CD14-positive monocyte (primary cell): ENCODE measurements around the gene COG7. TPM values are rescaled to one million over a fixed set of nuclear protein-coding genes. Genes with fewer than 3 reads are reported as not detected.
"Not testable (repeated sequence)": the region's sequence is repeated elsewhere in the genome, so short reads cannot be mapped to it uniquely, and the experiment has no call there.

ENCODE experiments used
- DNase-seq, 3 donors: peaks; one replicate each; pipeline ENCODE4 v3.0.0-alpha.2; 2011 to 2022
- H2AFZ ChIP-seq: 2 replicates; pipeline ENCODE4 v1.6.0; 2012; ENCODE audit warnings: mild to moderate bottlenecking, low read depth, low read length, inconsistent platforms; ENCODE audit not compliant: insufficient read depth, poor library complexity, severe bottlenecking
- H3K27ac ChIP-seq, 2 donors: 1 replicate in 1 of 2; 2 replicates in 1 of 2; pipeline ENCODE4 v1.5.1; 2012 to 2013; ENCODE audit warnings: low read length in 2 of 2, control low read depth in 1 of 2, inconsistent platforms in 1 of 2, low read depth in 1 of 2, mild to moderate bottlenecking in 1 of 2
- H3K27me3 ChIP-seq, 2 donors: one replicate each; pipeline versions ENCODE4 v1.6.0 to v1.6.1; 2011 to 2013; ENCODE audit warnings: low read length in 2 of 2; ENCODE audit not compliant: control insufficient read depth in 2 of 2, insufficient read depth in 2 of 2
- H3K36me3 ChIP-seq, 2 donors: replicated peaks in 1 of 2; 1 replicate in 1 of 2; 2 replicates in 1 of 2; pipeline versions ENCODE4 v1.5.1 to v1.6.1; 2012 to 2013; ENCODE audit warnings: low read length in 2 of 2, control low read depth in 1 of 2, inconsistent platforms in 1 of 2, mild to moderate bottlenecking in 1 of 2; ENCODE audit not compliant: insufficient read depth in 2 of 2, control insufficient read depth in 1 of 2
- H3K4me1 ChIP-seq, 2 donors: 1 replicate in 1 of 2; 2 replicates in 1 of 2; pipeline versions ENCODE4 v1.5.1 to v1.6.1; 2012 to 2013; ENCODE audit warnings: low read length in 2 of 2, control low read depth in 1 of 2, inconsistent platforms in 1 of 2, mild to moderate bottlenecking in 1 of 2, moderate library complexity in 1 of 2; ENCODE audit not compliant: insufficient read depth in 2 of 2, control insufficient read depth in 1 of 2
- H3K4me2 ChIP-seq: replicated peaks from 2 replicates; pipeline ENCODE3; 2012; ENCODE audit warnings: low read length, moderate library complexity, mild to moderate bottlenecking; ENCODE audit not compliant: poor library complexity, severe bottlenecking; ENCODE audit errors: extremely low read depth
- H3K4me3 ChIP-seq, 3 experiments: fragments of 200-600 bp in 1 of 3; sonication (generic) in 1 of 3; replicated peaks in 1 of 3; 1 replicate in 2 of 3; 2 replicates in 1 of 3; pipeline ENCODE4 v1.5.1; 2011 to 2013; ENCODE audit warnings: low read length in 3 of 3, mild to moderate bottlenecking in 3 of 3, control low read depth in 2 of 3, low read depth in 2 of 3, inconsistent platforms in 1 of 3, moderate library complexity in 1 of 3
- H3K79me2 ChIP-seq: 2 replicates; pipeline ENCODE4 v1.6.0; 2012; ENCODE audit warnings: mild to moderate bottlenecking, control low read depth, inconsistent platforms, low read length, moderate library complexity; ENCODE audit not compliant: insufficient read depth
- H3K9ac ChIP-seq: 2 replicates; pipeline ENCODE4 v1.6.0; 2017; ENCODE audit warnings: low read length, mild to moderate bottlenecking; ENCODE audit not compliant: insufficient read depth, poor library complexity, severe bottlenecking
- H3K9me3 ChIP-seq, 2 donors: replicated peaks in 1 of 2; 1 replicate in 1 of 2; 2 replicates in 1 of 2; pipeline versions ENCODE4 v1.5.1 to v1.6.1; 2012 to 2013; ENCODE audit warnings: low read length in 2 of 2, control low read depth in 1 of 2; ENCODE audit not compliant: control insufficient read depth in 1 of 2, insufficient read depth in 1 of 2
- H4K20me1 ChIP-seq: 2 replicates; pipeline ENCODE4 v1.6.0; 2012; ENCODE audit warnings: mild to moderate bottlenecking, low read length, control low read depth, moderate library complexity; ENCODE audit not compliant: insufficient read depth
- H3K27ac Mint-ChIP-seq, 7 donors: one replicate each; pipeline ENCODE4 v1.8.0; 2020; ENCODE audit warnings: mild to moderate bottlenecking in 7 of 7, mixed read lengths in 7 of 7, moderate library complexity in 6 of 7, inconsistent platforms in 2 of 7
- H3K27me3 Mint-ChIP-seq, 3 donors: one replicate each; pipeline ENCODE4 v1.8.0; 2021 to 2022; ENCODE audit warnings: low read depth in 3 of 3, mild to moderate bottlenecking in 3 of 3, mixed read lengths in 3 of 3, moderate library complexity in 3 of 3, inconsistent platforms in 1 of 3
- H3K36me3 Mint-ChIP-seq, 2 donors: one replicate each; pipeline ENCODE4 v1.8.0; 2020; ENCODE audit warnings: mixed read lengths in 2 of 2, inconsistent platforms in 1 of 2, mild to moderate bottlenecking in 1 of 2
- H3K4me1 Mint-ChIP-seq: one replicate; pipeline ENCODE4 v1.8.0; 2020; ENCODE audit warnings: mild to moderate bottlenecking, mixed read lengths
- H3K4me3 Mint-ChIP-seq, 2 donors: one replicate each; pipeline ENCODE4 v1.8.0; 2020; ENCODE audit warnings: mild to moderate bottlenecking in 2 of 2, mixed read lengths in 2 of 2, moderate library complexity in 1 of 2
- H3K9me3 Mint-ChIP-seq, 7 donors: one replicate each; pipeline ENCODE4 v1.8.0; 2020 to 2022; ENCODE audit warnings: mixed read lengths in 7 of 7, mild to moderate bottlenecking in 6 of 7, moderate library complexity in 6 of 7, inconsistent platforms in 2 of 7
- CTCF ChIP-seq: fragments of 200-600 bp; IDR thresholded peaks from one replicate; pipeline ENCODE4 v1.8.0; 2022; ENCODE audit warnings: antibody characterized with exemption, mild to moderate bottlenecking
- WGBS: methylation state at CpG from one replicate; pipeline ENCODE4 v1.1.5; 2013; ENCODE audit warnings: missing lambda C conversion rate; ENCODE audit not compliant: insufficient coverage; 5-methylcytosine and 5-hydroxymethylcytosine counted together
- intact Hi-C, 2 donors: fragments of 100-400 bp; cut with micrococcal nuclease; formaldehyde crosslinking; loops; one replicate each; pipeline versions ENCODE4 v1.15.0 to v1.15.1; 2023
- polyA plus RNA-seq, 3 donors: library from polyadenylated mRNA; depleted of rRNA in 1 of 3; unstranded in 2 of 3; stranded (reverse) in 1 of 3; fragments of 300-500 nt in 2 of 3; fragments of >200 nt in 1 of 3; fragmentation: Illumina TruSeq in 2 of 3; gene quantifications; 1 replicate in 2 of 3; 2 replicates in 1 of 3; pipeline ENCODE4 v1.2.3, GENCODE V29; 2012 to 2021

Gene COG7
- polyA plus RNA-seq, 3 donors = 6.6 to 28.8 (median 8.0) TPM

- H3K36me3 ChIP-seq = no peaks in the 10 kb centered on the region
- H3K27ac Mint-ChIP-seq = no peak overlapping the region
Observed at GRCh38 chr16:23367564-23367963, 85.4 kb downstream of the COG7 start.

GRCh38 chr16:23366341-23366740 lies 86.6 kb downstream of the COG7 start:
- H4K20me1 ChIP-seq, H3K9ac ChIP-seq, H3K9me3 Mint-ChIP-seq, H3K4me1 Mint-ChIP-seq, H3K4me1 ChIP-seq, H3K27ac ChIP-seq, H3K9me3 ChIP-seq, H3K4me3 Mint-ChIP-seq, H3K36me3 ChIP-seq, H3K4me3 ChIP-seq, H3K36me3 Mint-ChIP-seq, H3K27me3 Mint-ChIP-seq, DNase-seq, intact Hi-C loops, H3K4me2 ChIP-seq, H3K27ac Mint-ChIP-seq, H3K27me3 ChIP-seq, H3K79me2 ChIP-seq, H2AFZ ChIP-seq: not testable (repeated sequence)
- 93% methylated on average over 5 of the region's 7 CpGs for WGBS

More at GRCh38 chr16:23367564-23367963, 85.4 kb downstream of the COG7 start:
- H3K79me2 ChIP-seq = no peaks in the 10 kb centered on the region
- peaks cover 0 to 5% (median 4%) of the 10 kb centered on the region in 3 donors for H3K27me3 Mint-ChIP-seq
- no peak for TF ChIP-seq CTCF
- no peak for DNase-seq
- H3K27ac ChIP-seq = no peak overlapping the region
- H3K27me3 ChIP-seq = no peaks in the 10 kb centered on the region
- H3K4me1 ChIP-seq = no peaks in the 10 kb centered on the region
- H3K9ac ChIP-seq = no peak overlapping the region
- H3K4me2 ChIP-seq = no peak overlapping the region
- H3K4me3 Mint-ChIP-seq = no peak overlapping the region
- H3K4me1 Mint-ChIP-seq = peaks cover 1% of the 10 kb centered on the region
- H2AFZ ChIP-seq = no peak overlapping the region
- H4K20me1 ChIP-seq = no peaks in the 10 kb centered on the region
- no peak overlapping the region for H3K4me3 ChIP-seq
- no peaks in the 10 kb centered on the region for H3K9me3 ChIP-seq
- intact Hi-C loops = no loop called here
- H3K36me3 Mint-ChIP-seq = no peaks in the 10 kb centered on the region
- 90% methylated on average over 2 of the region's 10 CpGs for WGBS
- peaks cover 0 to 3% (median 0%) of the 10 kb centered on the region in 7 donors for H3K9me3 Mint-ChIP-seq
